Lower leg skin (tissue), 3 donors: Measurements from ENCODE around the gene DAD1.

Experiments
- CTCF ChIP-seq, 3 donors: fragments of 450-650 bp; IDR thresholded peaks; one replicate each; pipeline ENCODE4 v1.5.1; 2016; ENCODE audit warnings: antibody characterized with exemption in 3 of 3, mild to moderate bottlenecking in 3 of 3, moderate library complexity in 2 of 3
- POLR2A ChIP-seq, 2 donors: fragments of 450-650 bp; IDR thresholded peaks; one replicate each; pipeline ENCODE4 v1.6.1; 2016 to 2017; ENCODE audit warnings: antibody characterized with exemption in 2 of 2, mild to moderate bottlenecking in 1 of 2, moderate library complexity in 1 of 2

DNA sequence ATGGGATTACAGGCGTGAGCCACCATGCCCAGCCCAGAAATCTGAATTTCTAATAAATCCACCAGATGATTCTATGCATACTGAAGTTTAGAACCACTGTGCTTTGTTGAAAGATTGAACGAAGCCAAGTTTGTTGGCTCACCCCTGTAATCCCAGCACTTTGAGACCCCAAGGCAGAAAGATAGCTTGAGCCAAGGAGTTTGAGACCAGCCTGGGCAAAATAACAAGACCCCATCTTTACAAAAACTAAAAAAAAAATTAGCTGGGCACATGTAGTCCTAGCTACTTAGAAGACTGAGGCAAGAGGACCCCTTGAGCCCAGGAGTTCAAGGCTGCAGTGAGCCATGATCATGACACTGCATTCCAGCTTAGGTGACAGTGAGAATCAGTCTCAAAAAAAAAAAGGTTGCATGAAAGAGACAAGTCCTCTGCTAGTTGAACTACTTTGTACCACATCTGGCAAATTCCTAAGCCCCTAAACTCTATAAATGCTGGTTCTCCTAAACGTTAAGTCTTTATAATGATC is 7.4 kb upstream of the DAD1 start:
- TF ChIP-seq CTCF (IDR thresholded peaks at IDR 0.05) (no peak), POLR2A (IDR thresholded peaks at IDR 0.05) (no peak)
